HEK293 (cell line): ENCODE results near the gene KRTAP10-6.

Experiments
- OSR2 ChIP-seq: fragments of 450-650 bp; formaldehyde crosslinking; IDR thresholded peaks from 2 replicates; pipeline ENCODE4 v1.5.1; 2016; ENCODE audit warnings: missing biosample characterization, missing genetic modification characterization
- SP2 ChIP-seq: fragments of 450-650 bp; formaldehyde crosslinking; IDR thresholded peaks from 2 replicates; pipeline ENCODE4 v1.5.1; 2016; ENCODE audit warnings: missing biosample characterization, missing genetic modification characterization
- YY1 ChIP-seq: fragments of 450-650 bp; formaldehyde crosslinking; IDR thresholded peaks from 2 replicates; pipeline ENCODE4 v1.5.1; 2018; ENCODE audit warnings: missing biosample characterization, missing genetic modification characterization
- ZNF112 ChIP-seq: fragments of 450-650 bp; formaldehyde crosslinking; IDR thresholded peaks from 2 replicates; pipeline ENCODE4 v1.5.0; 2017; ENCODE audit warnings: missing biosample characterization, missing genetic modification characterization
- ZNF37A ChIP-seq: fragments of 450-650 bp; IDR thresholded peaks from 2 replicates; pipeline ENCODE4 v1.5.1; 2018; ENCODE audit warnings: missing biosample characterization, missing genetic modification characterization
- ZNF561 ChIP-seq: fragments of 450-650 bp; IDR thresholded peaks from 2 replicates; pipeline ENCODE4 v1.5.1; 2018; ENCODE audit warnings: missing biosample characterization, missing genetic modification characterization, borderline replicate concordance
- ZNF830 ChIP-seq: fragments of 450-650 bp; IDR thresholded peaks from 2 replicates; pipeline ENCODE4 v1.5.0; 2018; ENCODE audit warnings: missing biosample characterization, missing genetic modification characterization, low read depth, mild to moderate bottlenecking, moderate library complexity
- TF ChIP-seq, protein P1 (sequence below): fragments of 450-650 bp; formaldehyde crosslinking; IDR thresholded peaks from 2 replicates; pipeline ENCODE4 v1.5.1; 2016; ENCODE audit warnings: missing biosample characterization, missing genetic modification characterization

DNA sequence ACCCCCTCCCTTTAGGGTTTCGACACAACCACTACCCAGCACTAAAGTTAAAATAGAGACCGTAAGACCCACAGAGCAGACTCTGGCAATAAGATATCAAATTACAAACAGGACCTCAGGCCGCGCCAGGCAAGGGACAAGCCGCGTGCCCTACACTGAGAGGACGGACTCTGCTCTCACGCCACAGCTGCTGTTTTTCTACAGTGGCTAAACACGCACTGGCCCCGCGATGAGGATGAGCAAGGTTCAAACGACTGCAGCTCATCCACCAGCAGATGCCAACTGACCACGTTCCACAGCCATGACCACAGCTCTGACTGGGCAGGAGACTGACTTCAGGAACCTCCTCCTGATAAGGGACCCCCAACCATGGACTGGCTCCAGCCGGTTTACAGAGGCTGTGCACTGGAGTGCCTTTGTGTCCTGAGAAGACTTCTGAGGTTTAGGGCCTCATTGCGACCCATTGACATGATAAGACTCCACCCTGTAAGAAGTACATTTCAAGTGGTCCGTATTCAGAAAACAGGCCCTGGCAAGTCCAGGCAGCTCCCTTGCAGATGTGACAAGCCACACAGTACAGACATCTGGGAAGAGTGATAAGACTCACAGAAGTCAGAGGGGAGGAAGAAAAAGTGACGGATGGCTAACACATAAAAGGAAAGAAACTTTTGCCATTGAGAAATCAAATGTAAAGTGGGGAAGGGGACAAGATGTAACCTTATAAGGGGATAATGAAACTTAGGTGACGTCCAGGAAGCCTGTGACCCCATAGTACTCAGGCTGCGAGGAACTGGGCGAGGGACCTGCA lies 1.5 kb upstream of the KRTAP10-6 start:
- no peak for TF ChIP-seq ZNF37A (tag by site-specific recombination)
- TF ChIP-seq, protein P1, sequence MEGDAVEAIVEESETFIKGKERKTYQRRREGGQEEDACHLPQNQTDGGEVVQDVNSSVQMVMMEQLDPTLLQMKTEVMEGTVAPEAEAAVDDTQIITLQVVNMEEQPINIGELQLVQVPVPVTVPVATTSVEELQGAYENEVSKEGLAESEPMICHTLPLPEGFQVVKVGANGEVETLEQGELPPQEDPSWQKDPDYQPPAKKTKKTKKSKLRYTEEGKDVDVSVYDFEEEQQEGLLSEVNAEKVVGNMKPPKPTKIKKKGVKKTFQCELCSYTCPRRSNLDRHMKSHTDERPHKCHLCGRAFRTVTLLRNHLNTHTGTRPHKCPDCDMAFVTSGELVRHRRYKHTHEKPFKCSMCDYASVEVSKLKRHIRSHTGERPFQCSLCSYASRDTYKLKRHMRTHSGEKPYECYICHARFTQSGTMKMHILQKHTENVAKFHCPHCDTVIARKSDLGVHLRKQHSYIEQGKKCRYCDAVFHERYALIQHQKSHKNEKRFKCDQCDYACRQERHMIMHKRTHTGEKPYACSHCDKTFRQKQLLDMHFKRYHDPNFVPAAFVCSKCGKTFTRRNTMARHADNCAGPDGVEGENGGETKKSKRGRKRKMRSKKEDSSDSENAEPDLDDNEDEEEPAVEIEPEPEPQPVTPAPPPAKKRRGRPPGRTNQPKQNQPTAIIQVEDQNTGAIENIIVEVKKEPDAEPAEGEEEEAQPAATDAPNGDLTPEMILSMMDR (tag by site-specific recombination), result no peak
- TF ChIP-seq ZNF561 (tag by site-specific recombination), result no peak
- TF ChIP-seq SP2, result no peak
- TF ChIP-seq YY1 (tag by site-specific recombination), result no peak
- no peak for TF ChIP-seq ZNF830
- no peak for TF ChIP-seq OSR2 (tag by site-specific recombination)
- no peak for TF ChIP-seq ZNF112 (tag by site-specific recombination)
